Bronchial epithelial cell (primary cell): Measurements from ENCODE around the gene GSN. TPM values are rescaled to one million over a fixed set of nuclear protein-coding genes. Genes with fewer than 3 reads are reported as not detected.

Experiments
- DNase-seq: peaks from one replicate; pipeline ENCODE4 v3.0.0-alpha.2; 2010; ENCODE audit warnings: low read depth
- FAIRE-seq: peaks from 2 replicates; lab custom pipeline; 2011; peaks lifted over from hg19 to GRCh38; lab: Jason Lieb, UNC
- H3K27me3 ChIP-seq: 2 replicates; pipeline ENCODE4 v1.5.1; 2011; ENCODE audit warnings: low read length; ENCODE audit not compliant: control insufficient read depth, insufficient read depth
- H3K36me3 ChIP-seq: 2 replicates; pipeline ENCODE4 v1.5.1; 2011; ENCODE audit warnings: low read length; ENCODE audit not compliant: control insufficient read depth, insufficient read depth
- H3K4me3 ChIP-seq: 2 replicates; pipeline ENCODE4 v1.5.1; 2011; ENCODE audit warnings: mild to moderate bottlenecking, low read depth, low read length, control low read depth
- total RNA-seq: library from RNA; depleted of rRNA; stranded (reverse); fragments of >200 nt; gene quantifications from 2 replicates; pipeline ENCODE4 v1.2.1, GENCODE V29; 2014
- TF ChIP-seq, protein P1 (sequence below): IDR thresholded peaks from 2 replicates; pipeline ENCODE4 v1.5.1; 2011; ENCODE audit warnings: mild to moderate bottlenecking, moderate library complexity, low read length, control low read depth, inconsistent platforms; ENCODE audit not compliant: insufficient read depth, severe bottlenecking

The GSN gene
- total RNA-seq, result 420 and 822 TPM in 2 replicates

DNA sequence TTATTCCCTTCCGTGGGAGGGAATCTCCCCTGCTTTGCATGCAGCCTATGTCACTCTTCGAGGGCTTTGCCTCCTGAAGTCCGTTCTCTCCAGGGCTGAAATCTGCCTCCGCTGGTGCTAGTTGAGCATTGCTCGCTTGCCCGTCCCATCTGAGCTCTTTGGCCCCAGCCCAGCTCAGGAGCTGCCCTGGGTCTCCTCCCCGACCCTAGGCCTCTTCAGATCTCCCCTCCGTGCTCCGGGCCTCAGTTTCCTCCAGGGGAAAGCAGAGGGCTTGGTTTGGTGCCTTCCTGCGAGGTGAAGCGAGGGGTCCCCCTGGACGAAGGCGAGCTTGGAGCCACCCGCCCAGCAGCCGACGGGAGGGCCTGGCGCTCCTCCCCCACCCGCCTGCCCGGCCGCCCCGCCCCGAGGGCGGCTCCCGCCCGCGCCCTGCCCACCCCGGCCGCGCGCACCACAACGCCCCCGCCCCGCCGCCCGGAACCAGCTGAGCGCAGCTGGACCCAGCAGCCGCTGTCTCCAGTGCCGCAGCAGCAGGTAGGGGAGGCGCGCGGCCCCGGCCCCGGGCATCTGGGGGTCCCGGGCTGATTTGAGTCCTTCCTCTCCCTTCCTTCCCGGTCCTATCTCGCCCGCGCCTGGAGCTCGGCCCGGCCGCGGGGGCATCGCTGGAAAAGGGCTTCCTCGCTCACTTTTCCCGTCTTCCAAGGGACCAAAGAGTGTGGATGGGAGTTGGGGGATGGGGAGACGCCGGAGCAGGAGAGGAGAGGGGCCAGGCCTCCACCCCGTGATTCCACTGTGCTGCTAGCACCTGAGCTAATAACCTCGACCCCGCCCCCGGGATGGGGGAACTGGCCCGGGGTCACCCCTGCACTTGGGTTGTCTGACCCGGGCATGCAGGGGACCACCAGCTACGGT, at the start of gene GSN:
Gene GSN (plus strand): TSS at position 474 of the 909 bp plus-strand sequence. CDS start 33,810 bp downstream, outside the sequence.
- H3K27me3 ChIP-seq, result no peaks in the 10 kb centered on the region
- DNase-seq, result peak; percentile 34
- FAIRE-seq, result no peak
- TF ChIP-seq, protein P1, sequence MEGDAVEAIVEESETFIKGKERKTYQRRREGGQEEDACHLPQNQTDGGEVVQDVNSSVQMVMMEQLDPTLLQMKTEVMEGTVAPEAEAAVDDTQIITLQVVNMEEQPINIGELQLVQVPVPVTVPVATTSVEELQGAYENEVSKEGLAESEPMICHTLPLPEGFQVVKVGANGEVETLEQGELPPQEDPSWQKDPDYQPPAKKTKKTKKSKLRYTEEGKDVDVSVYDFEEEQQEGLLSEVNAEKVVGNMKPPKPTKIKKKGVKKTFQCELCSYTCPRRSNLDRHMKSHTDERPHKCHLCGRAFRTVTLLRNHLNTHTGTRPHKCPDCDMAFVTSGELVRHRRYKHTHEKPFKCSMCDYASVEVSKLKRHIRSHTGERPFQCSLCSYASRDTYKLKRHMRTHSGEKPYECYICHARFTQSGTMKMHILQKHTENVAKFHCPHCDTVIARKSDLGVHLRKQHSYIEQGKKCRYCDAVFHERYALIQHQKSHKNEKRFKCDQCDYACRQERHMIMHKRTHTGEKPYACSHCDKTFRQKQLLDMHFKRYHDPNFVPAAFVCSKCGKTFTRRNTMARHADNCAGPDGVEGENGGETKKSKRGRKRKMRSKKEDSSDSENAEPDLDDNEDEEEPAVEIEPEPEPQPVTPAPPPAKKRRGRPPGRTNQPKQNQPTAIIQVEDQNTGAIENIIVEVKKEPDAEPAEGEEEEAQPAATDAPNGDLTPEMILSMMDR, result no peak
- H3K36me3 ChIP-seq, result peaks cover 9% of the 10 kb centered on the region
- peak within 1 kb of the TSS; percentile 94 for H3K4me3 ChIP-seq

DNA sequence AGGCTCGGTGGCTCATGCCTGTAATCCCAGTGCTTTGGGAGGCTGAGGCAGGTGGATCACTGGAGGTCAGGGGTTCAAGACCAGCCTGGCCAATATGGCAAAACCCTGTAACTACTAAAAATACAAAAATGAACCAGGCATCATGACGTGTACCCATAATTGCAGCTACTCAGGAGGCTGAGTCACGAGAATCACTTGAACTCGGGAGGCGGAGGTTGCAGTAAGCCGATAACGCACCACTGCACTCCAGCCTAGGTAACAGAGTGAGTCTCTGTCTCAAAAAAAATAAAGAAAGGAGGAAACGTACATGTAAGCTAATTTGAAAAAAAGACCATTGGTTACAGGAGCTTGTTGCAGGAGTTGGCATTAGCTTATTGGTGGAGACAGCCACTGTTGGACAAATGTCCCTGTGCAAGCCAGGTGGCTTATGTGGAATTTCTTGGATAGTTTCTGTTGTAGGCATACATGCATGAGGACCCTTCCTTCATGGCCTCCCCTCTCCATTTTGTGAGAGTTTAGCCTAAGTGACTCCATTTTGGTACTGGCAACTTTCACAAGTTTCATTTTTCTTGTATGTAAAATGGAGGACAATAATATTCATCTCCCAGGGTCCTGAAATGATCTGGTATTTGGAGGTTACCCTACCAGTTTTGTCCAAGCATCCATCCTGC, 49.5 kb upstream of the GSN start:
- Histone ChIP-seq H3K27me3 (no peaks in the 10 kb centered on the region), H3K4me3 (no peak overlapping the region), H3K36me3 (peaks cover 1% of the 10 kb centered on the region)
- TF ChIP-seq, protein P1, result no peak
- no peak for DNase-seq
- FAIRE-seq, result no peak

DNA sequence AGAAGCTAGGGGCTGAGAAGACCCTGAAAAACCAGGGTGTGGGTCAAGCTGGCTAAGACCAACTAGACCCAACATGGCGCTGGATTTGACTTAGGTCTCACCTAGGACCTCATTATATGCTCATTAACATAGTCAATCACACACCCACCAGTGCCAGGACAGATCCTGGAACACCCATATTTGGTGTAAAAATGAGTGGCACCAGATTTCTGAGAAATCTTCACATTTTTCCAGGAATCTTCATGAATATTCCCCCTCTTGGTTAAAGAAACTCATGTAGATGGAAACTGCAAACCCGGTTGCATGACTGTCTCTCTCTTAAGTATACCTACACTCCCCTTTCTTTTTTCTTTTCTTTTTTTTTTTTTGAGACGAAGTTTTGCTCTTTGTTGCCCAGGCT, 48.4 kb upstream of the GSN start:
- FAIRE-seq (no peak), DNase-seq (no peak)
- TF ChIP-seq, protein P1, result no peak
- H3K4me3 ChIP-seq, result no peak overlapping the region
- no peaks in the 10 kb centered on the region for H3K27me3 ChIP-seq
- H3K36me3 ChIP-seq, result peaks cover 1% of the 10 kb centered on the region

DNA sequence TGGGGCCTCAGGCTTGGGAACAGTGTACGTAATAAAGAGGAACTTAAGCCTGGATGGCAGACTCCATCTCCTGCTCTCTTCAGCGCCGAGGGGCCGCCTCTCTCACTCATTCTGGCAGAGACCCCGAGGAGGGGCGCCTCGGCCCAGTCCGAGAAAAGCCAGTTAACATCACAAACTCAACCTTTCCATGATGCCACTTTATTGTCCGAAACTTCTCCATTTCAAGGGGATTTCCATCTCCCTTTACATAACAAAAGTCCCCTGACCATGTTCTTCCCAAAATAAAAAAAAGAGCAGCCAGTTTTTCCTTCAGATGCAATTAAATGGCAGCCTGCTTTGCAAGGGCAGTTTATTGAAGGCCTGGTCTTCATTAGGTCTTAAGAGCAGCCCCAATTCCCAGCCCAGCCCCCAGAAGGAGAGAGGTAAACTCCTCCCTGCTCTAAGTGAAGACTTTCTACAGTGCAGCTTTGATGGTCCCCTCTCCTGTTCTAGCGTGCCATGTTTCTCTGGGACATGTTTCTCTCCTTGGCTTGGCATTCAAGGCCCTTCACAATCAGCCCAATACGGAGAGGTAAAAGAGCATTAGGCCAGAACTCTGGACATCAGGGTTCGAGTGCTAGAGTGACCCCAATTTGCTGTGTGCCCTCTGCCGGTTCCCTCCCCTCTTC, 46.8 kb upstream of the GSN start:
- DNase-seq (no peak), FAIRE-seq (no peak)
- Histone ChIP-seq H3K4me3 (no peak overlapping the region), H3K27me3 (no peaks in the 10 kb centered on the region), H3K36me3 (peaks cover 1% of the 10 kb centered on the region)
- TF ChIP-seq, protein P1, result no peak

DNA sequence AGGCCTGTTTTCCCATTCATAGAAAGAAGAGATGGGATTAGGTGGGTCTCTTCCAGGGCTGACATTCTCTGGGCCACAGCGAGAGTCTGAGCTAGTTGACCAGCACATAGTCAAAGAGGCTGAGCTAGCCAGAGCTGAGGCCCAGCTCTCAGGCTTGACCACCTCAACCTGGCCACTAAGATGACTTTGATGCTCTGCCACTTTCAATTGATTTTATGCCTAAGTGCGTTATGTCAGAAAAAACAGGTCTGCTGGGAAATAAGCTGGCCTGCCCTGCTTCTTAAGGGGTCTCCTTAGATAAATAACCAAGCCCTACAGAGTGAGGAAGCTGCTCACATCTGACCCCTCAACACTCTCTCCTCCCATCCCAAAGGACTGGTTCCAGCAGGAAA, 46.3 kb upstream of the GSN start:
- TF ChIP-seq, protein P1, result no peak
- H3K27me3 ChIP-seq, result no peaks in the 10 kb centered on the region
- DNase-seq (no peak), FAIRE-seq (no peak)
- H3K4me3 ChIP-seq, result no peak overlapping the region
- H3K36me3 ChIP-seq, result no peaks in the 10 kb centered on the region
